Endothelial cell of umbilical vein (primary cell): ENCODE results near the gene C5orf15. TPM values are rescaled to one million over a fixed set of nuclear protein-coding genes. Genes with fewer than 3 reads are reported as not detected.

Experiments
- BruUV-seq: library from RNA; stranded (reverse); fragments of 400-500 nt; replicated peaks from 2 replicates; lab custom pipeline; 2021; lab: Mats Ljungman, UMichigan
- CTCF ChIA-PET: fragments of 300-600, 350-600 bp; sonication (Branson Sonifier 250); formaldehyde crosslinking; loops from one replicate; lab custom pipeline; 2021; ENCODE audit warnings: antibody characterized with exemption, inconsistent platforms; lab: Charles Lee
- POLR2A ChIA-PET: fragments of 300-600, 350-600 bp; sonication (Branson Sonifier 250); formaldehyde crosslinking; loops from one replicate; lab custom pipeline; 2021; ENCODE audit warnings: antibody characterized with exemption, inconsistent platforms; lab: Charles Lee
- DNase-seq: peaks from one replicate; pipeline ENCODE4 v3.0.0-alpha.2; 2011; ENCODE audit warnings: low read depth, low spot score
- FAIRE-seq: peaks from 2 replicates; lab custom pipeline; 2011; peaks lifted over from hg19 to GRCh38; lab: Jason Lieb, UNC
- H2AFZ ChIP-seq: 2 replicates; pipeline ENCODE4 v1.6.0; 2012; ENCODE audit warnings: low read depth, low read length, control low read depth, inconsistent platforms
- H3K27ac ChIP-seq: 2 replicates; pipeline ENCODE4 v1.5.1; 2011; ENCODE audit warnings: low read depth, mild to moderate bottlenecking, control low read depth, low read length, moderate library complexity; ENCODE audit not compliant: insufficient read depth
- H3K27me3 ChIP-seq, 2 experiments: 2 replicates each; pipeline versions ENCODE4 v1.6.0 to v1.6.1; 2011; ENCODE audit warnings: low read length in 2 of 2, mixed read lengths in 1 of 2; ENCODE audit not compliant: control insufficient read depth in 2 of 2, insufficient read depth in 2 of 2
- H3K36me3 ChIP-seq, 2 experiments: 2 replicates in 1 of 2; 3 replicates in 1 of 2; pipeline ENCODE4 v1.5.1; 2011; ENCODE audit warnings: low read length in 2 of 2, mild to moderate bottlenecking in 1 of 2, moderate library complexity in 1 of 2; ENCODE audit not compliant: control insufficient read depth in 2 of 2, insufficient read depth in 2 of 2; ENCODE audit errors: extremely low read depth in 1 of 2
- H3K4me1 ChIP-seq: 3 replicates; pipeline ENCODE4 v1.5.1; 2011; ENCODE audit warnings: mild to moderate bottlenecking, low read length; ENCODE audit not compliant: control insufficient read depth, insufficient read depth; ENCODE audit errors: extremely low read depth
- H3K4me2 ChIP-seq: 2 replicates; pipeline ENCODE4 v1.6.1; 2011; ENCODE audit warnings: low read length, control low read depth, mixed read lengths; ENCODE audit not compliant: insufficient read depth
- H3K4me3 ChIP-seq, 3 experiments: fragments of 200-600 bp in 1 of 3; sonication (generic), shearing (Covaris generic) in 1 of 3; replicated peaks in 1 of 3; 2 replicates each; pipeline ENCODE4 v1.5.1; 2011 to 2016; ENCODE audit warnings: control low read depth in 3 of 3, low read length in 3 of 3, mild to moderate bottlenecking in 2 of 3, inconsistent platforms in 1 of 3, low read depth in 1 of 3, moderate library complexity in 1 of 3; ENCODE audit not compliant: insufficient read depth in 1 of 3
- H3K79me2 ChIP-seq: 2 replicates; pipeline ENCODE4 v1.6.0; 2012; ENCODE audit warnings: low read length, inconsistent platforms; ENCODE audit not compliant: control insufficient read depth, insufficient read depth
- H3K9ac ChIP-seq: replicated peaks from 2 replicates; pipeline ENCODE3; 2011; ENCODE audit warnings: low read length, control low read depth; ENCODE audit not compliant: insufficient read depth; ENCODE audit errors: extremely low read depth
- H3K9me1 ChIP-seq: replicated peaks from 3 replicates; pipeline ENCODE4 v1.6.0; 2011; ENCODE audit warnings: mild to moderate bottlenecking, low read length; ENCODE audit not compliant: control insufficient read depth, insufficient read depth; ENCODE audit errors: extremely low read depth
- H3K9me3 ChIP-seq: replicated peaks from 2 replicates; pipeline ENCODE4 v1.5.1; 2012; ENCODE audit warnings: low read length, inconsistent platforms; ENCODE audit not compliant: control insufficient read depth, insufficient read depth
- H4K20me1 ChIP-seq: replicated peaks from 2 replicates; pipeline ENCODE3; 2011; ENCODE audit warnings: mild to moderate bottlenecking, low read length; ENCODE audit not compliant: control insufficient read depth, insufficient read depth; ENCODE audit errors: extremely low read depth
- EZH2 ChIP-seq: IDR thresholded peaks from 2 replicates; pipeline ENCODE4 v1.6.1; 2012; ENCODE audit warnings: borderline replicate concordance, low read depth, mild to moderate bottlenecking, moderate library complexity, low read length, inconsistent platforms; ENCODE audit not compliant: severe bottlenecking
- FOS ChIP-seq: IDR thresholded peaks from 2 replicates; pipeline ENCODE4 v1.6.1; 2011; ENCODE audit warnings: mild to moderate bottlenecking, low read length, moderate library complexity, borderline replicate concordance; ENCODE audit not compliant: insufficient read depth
- GATA2 ChIP-seq: IDR thresholded peaks from 2 replicates; pipeline ENCODE4 v1.7.0; 2011; ENCODE audit warnings: low read depth, mild to moderate bottlenecking, moderate library complexity, mixed read lengths, low read length; ENCODE audit not compliant: insufficient read length, insufficient read depth
- JUN ChIP-seq: IDR thresholded peaks from 2 replicates; pipeline ENCODE4 v1.6.1; 2011; ENCODE audit warnings: borderline replicate concordance, low read depth; ENCODE audit not compliant: insufficient read length, insufficient read depth
- MYC ChIP-seq: IDR thresholded peaks from one replicate; pipeline ENCODE4 v1.6.1; 2011; ENCODE audit warnings: mild to moderate bottlenecking, low read depth, low read length
- POLR2A ChIP-seq: IDR thresholded peaks from 2 replicates; pipeline ENCODE4 v1.6.1; 2012; ENCODE audit warnings: low read depth, mild to moderate bottlenecking, control low read depth, low read length
- POLR2AphosphoS5 ChIP-seq: IDR thresholded peaks from 2 replicates; pipeline ENCODE4 v1.6.1; 2012; ENCODE audit warnings: low read depth, mild to moderate bottlenecking, control low read depth, low read length, moderate library complexity; ENCODE audit not compliant: insufficient read depth
- dilution Hi-C: fragments of 300-500 bp; cut with MboI; formaldehyde crosslinking; loops from one replicate; pipeline ENCODE4 v1.15.0; 2019; ENCODE audit warnings: low sequenced_read_pairs; ENCODE audit not compliant: extremely low pct_ligation_motif_present
- intact Hi-C: fragments of 100-400 bp; cut with micrococcal nuclease; formaldehyde crosslinking; loops from one replicate; pipeline ENCODE4 v1.10.0; 2022
- polyA plus RNA-seq, 4 experiments: library from polyadenylated mRNA; depleted of rRNA in 3 of 4; stranded (reverse) in 3 of 4; unstranded in 1 of 4; fragments of >200 nt; gene quantifications; 2 replicates each; pipeline versions ENCODE4 v1.2.1 to v1.2.3, GENCODE V29; 2011 to 2012; ENCODE audit warnings: missing spikeins in 1 of 4
- total RNA-seq: library from RNA; stranded (reverse); gene quantifications from 2 replicates; pipeline ENCODE4 v1.2.3, GENCODE V29; 2021
- TF ChIP-seq, protein P1 (sequence below), 2 donors: IDR thresholded peaks; 1 replicate in 1 of 2; 2 replicates in 1 of 2; pipeline ENCODE4 v1.5.1; 2011; ENCODE audit warnings: low read length in 2 of 2, mild to moderate bottlenecking in 2 of 2, moderate library complexity in 2 of 2, control low read depth in 1 of 2, inconsistent platforms in 1 of 2, low read depth in 1 of 2; ENCODE audit not compliant: insufficient read depth in 1 of 2; ENCODE audit errors: extremely low read depth in 1 of 2
- TF ChIP-seq, protein P2 (sequence below): IDR thresholded peaks from 2 replicates; pipeline ENCODE4 v1.6.1; 2011; ENCODE audit not compliant: insufficient read depth, insufficient read length

C5orf15 gene
- total and polyA plus RNA-seq, 2 donors (not counting 3 experiments of a cell fraction or from before 2014, with no cell fraction given): 25.3 to 45.4 TPM

DNA sequence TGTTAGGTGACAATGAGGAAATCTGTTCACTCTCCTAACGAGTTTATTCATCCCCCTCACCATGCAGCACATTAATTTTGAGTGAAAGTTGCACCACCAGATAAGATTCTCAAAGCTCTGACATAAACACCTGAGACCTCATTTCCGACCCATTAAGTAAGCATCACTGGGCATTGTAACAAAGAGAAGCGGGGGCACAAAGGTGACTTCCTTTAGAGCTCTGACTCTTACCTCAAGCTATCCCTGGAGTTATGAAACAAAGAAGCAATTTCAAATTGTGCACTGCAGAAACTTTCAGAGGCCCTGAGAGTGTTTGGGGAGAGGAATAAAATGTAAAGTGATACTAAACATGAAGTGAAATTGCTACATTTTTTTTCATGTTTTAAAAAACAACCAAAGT, 29.5 kb downstream of the C5orf15 start:
- H4K20me1 ChIP-seq: no peaks in the 10 kb centered on the region
- FAIRE-seq (peak; percentile 63), DNase-seq (peak; percentile 27)
- no peak overlapping the region for H2AFZ ChIP-seq
- BruUV-seq: no TSS peak
- no peak overlapping the region for H3K4me3 ChIP-seq
- TF ChIP-seq MYC: no peak
- TF ChIP-seq GATA2: no peak
- TF ChIP-seq, protein P1, sequence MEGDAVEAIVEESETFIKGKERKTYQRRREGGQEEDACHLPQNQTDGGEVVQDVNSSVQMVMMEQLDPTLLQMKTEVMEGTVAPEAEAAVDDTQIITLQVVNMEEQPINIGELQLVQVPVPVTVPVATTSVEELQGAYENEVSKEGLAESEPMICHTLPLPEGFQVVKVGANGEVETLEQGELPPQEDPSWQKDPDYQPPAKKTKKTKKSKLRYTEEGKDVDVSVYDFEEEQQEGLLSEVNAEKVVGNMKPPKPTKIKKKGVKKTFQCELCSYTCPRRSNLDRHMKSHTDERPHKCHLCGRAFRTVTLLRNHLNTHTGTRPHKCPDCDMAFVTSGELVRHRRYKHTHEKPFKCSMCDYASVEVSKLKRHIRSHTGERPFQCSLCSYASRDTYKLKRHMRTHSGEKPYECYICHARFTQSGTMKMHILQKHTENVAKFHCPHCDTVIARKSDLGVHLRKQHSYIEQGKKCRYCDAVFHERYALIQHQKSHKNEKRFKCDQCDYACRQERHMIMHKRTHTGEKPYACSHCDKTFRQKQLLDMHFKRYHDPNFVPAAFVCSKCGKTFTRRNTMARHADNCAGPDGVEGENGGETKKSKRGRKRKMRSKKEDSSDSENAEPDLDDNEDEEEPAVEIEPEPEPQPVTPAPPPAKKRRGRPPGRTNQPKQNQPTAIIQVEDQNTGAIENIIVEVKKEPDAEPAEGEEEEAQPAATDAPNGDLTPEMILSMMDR (IDR thresholded peaks at IDR 0.05; ENCODE audit: extremely low read depth in 1 of 2, insufficient read depth in 1 of 2, low read depth in 1 of 2, low read length in 2 of 2): no peak
- no peak for TF ChIP-seq FOS
- TF ChIP-seq POLR2AphosphoS5: no peak
- no peak for TF ChIP-seq JUN
- no peak for TF ChIP-seq POLR2A
- TF ChIP-seq, protein P2, sequence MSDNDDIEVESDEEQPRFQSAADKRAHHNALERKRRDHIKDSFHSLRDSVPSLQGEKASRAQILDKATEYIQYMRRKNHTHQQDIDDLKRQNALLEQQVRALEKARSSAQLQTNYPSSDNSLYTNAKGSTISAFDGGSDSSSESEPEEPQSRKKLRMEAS: no peak
- TF ChIP-seq EZH2: no peak
- H3K9me1 ChIP-seq: no peaks in the 10 kb centered on the region
- no peaks in the 10 kb centered on the region for H3K9me3 ChIP-seq
- no peaks in the 10 kb centered on the region for H3K27me3 ChIP-seq
- no peak overlapping the region for H3K4me2 ChIP-seq
- H3K36me3 ChIP-seq: no peaks in the 10 kb centered on the region
- no peak overlapping the region for H3K9ac ChIP-seq
- H3K4me1 ChIP-seq: peaks cover 3% of the 10 kb centered on the region
- CTCF ChIA-PET: interaction anchor here (0.9 to 1.7 kb wide), 4 partner anchors 8 to 691 kb away, joined by 3 to 9 read pairs (median 3); no protein-coding TSS in a partner anchor
- dilution Hi-C loops: no loop called here
- POLR2A ChIA-PET: no interaction called here
- H3K79me2 ChIP-seq: no peaks in the 10 kb centered on the region
- no peak overlapping the region for H3K27ac ChIP-seq
- intact Hi-C loops: no loop called here
